HS-27A (cell line): Measurements from ENCODE around the gene FAM177B.

Experiments used
- DNase-seq: peaks from one replicate; pipeline ENCODE4 v3.0.0-alpha.2; 2012; ENCODE audit warnings: low read depth, missing footprints

FAM177B gene

GRCh38 chr1:222786121-222786520 lies 49.1 kb downstream of the FAM177B start:
- DNase-seq, result no peak

GRCh38 chr1:222787729-222788128 lies 50.7 kb downstream of the FAM177B start:
- DNase-seq, result no peak

GRCh38 chr1:222788402-222789156 lies 51.6 kb downstream of the FAM177B start:
- no peak for DNase-seq

- no peak for DNase-seq
These were observed 53.1 kb downstream of the FAM177B start for GRCh38 chr1:222790115-222790514.

- no peak for DNase-seq
These were observed 53.5 kb downstream of the FAM177B start for GRCh38 chr1:222790520-222790919.

GRCh38 chr1:222791006-222791710 lies 54.2 kb downstream of the FAM177B start:
- DNase-seq, result no peak

GRCh38 chr1:222792744-222793143 lies 55.7 kb downstream of the FAM177B start:
- no peak for DNase-seq

GRCh38 chr1:222794656-222795474 lies 57.9 kb downstream of the FAM177B start:
- DNase-seq, result no peak

- DNase-seq, result no peak
These were observed 61.1 kb downstream of the FAM177B start for GRCh38 chr1:222798116-222798515.

- DNase-seq, result no peak
These were observed 62.0 kb downstream of the FAM177B start for GRCh38 chr1:222798975-222799374.
